ENCODE measurements around the gene HOXD10.

HOXD10 gene

DNA sequence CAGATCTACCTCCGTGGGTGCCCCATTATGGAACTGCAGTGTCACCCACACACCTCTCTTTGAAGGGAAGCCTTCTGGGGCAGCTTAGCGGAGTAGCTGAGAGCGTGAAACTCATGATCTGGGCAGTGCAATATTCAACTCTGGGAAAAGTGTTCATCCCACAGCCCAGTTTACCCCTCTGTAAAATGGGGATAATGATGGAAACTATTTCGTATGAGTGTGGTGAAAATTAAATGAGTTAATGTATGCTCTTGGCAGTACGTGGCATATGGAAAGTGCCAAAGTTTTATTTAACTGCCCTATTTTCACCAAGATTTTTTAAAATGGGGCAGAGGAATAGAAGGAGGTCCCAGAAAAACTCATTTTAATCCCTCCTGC lies 44.3 kb upstream of the HOXD10 start:
- Histone ChIP-seq H3K27me3 (ENCODE audit: insufficient read depth, poor library complexity, severe bottlenecking) (peaks cover 29% of the 10 kb centered on the region), H3K27ac (ENCODE audit: poor library complexity, severe bottlenecking) (no peak overlapping the region), H3K9me3 (ENCODE audit: severe bottlenecking) (no peaks in the 10 kb centered on the region), H3K4me1 (ENCODE audit: insufficient read depth, poor library complexity, severe bottlenecking) (no peaks in the 10 kb centered on the region), H3K4me3 (ENCODE audit: severe bottlenecking) (no peak overlapping the region), H3K36me3 (ENCODE audit: low read depth) (no peaks in the 10 kb centered on the region)
- ATAC-seq (ENCODE audit: low read depth) (no peak), DNase-seq (ENCODE audit: low spot score) (no peak)
- TF ChIP-seq, protein P1, sequence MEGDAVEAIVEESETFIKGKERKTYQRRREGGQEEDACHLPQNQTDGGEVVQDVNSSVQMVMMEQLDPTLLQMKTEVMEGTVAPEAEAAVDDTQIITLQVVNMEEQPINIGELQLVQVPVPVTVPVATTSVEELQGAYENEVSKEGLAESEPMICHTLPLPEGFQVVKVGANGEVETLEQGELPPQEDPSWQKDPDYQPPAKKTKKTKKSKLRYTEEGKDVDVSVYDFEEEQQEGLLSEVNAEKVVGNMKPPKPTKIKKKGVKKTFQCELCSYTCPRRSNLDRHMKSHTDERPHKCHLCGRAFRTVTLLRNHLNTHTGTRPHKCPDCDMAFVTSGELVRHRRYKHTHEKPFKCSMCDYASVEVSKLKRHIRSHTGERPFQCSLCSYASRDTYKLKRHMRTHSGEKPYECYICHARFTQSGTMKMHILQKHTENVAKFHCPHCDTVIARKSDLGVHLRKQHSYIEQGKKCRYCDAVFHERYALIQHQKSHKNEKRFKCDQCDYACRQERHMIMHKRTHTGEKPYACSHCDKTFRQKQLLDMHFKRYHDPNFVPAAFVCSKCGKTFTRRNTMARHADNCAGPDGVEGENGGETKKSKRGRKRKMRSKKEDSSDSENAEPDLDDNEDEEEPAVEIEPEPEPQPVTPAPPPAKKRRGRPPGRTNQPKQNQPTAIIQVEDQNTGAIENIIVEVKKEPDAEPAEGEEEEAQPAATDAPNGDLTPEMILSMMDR (IDR thresholded peaks at IDR 0.05; ENCODE audit: poor library complexity, severe bottlenecking): no peak

DNA sequence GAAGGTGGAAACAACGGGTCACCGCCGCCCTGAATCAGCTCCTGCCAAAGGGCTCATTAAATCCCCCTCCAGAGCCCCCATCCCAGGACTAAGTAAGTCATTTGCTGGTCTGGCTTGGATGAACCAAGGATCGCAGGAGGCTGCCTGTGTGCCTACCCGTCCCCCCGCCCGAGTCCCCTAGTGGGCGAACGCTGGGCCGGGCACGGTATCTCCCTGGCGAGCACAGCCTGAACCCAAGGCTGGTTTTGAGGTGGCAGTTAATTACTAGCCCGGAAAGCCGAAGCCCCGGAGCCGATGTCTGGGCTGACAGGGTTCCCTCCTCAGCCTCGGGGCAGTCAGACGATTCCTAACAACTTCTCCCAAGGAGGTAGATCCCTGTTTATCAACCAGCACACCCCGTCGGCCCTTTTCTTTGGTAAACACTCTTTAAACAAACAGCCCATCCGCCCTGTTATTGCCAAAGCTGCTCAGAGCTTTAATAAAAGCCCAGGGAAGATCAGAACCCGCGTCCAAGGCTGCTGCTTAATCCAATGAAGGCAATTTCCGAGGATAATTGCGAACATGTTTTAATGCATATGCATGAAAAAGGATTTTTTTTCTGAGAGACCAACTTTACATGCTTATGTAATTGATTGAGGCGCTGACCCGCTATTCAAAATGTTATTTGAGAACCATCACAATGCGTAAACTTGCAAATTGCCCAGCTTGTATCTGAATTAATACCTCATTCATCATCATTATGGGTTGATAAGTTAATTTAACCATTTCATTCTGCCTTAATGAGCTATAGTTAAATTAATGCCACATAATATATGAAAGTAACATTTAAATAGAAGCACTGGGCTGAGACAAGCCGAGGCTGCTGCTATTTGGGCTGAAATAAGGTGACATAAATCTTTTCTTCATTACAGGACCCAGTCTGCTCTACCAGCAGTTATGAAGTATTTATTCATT lies 43.4 kb upstream of the HOXD10 start:
- no peak for DNase-seq (ENCODE audit: low spot score)
- H3K27me3 ChIP-seq (ENCODE audit: insufficient read depth, poor library complexity, severe bottlenecking): peaks cover 39% of the 10 kb centered on the region

DNA sequence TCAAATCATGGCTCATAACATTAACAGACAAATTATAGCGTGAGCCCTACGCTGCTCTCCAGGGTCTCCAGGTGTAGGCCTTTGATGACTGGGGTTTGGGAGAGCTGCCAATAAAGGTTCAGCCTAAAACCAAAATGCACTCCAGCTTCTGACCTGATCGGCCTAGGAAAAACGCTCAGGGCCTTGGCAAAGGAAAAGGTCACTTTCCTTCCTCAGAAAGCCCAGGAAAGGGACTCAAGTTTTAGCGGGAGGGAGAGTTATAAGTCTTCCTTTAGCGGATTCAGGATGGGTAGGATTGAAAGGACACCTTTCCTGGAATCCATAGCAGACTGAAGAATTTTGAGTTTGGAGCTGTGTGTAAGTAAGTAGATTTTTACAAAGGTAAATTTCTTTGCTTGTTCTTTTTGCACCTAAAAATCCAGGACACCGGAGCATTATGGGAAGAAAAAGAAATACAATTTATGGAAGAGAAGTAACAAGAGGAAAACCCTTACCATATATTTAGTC lies 41.6 kb upstream of the HOXD10 start:
- no peak for ATAC-seq (ENCODE audit: low read depth)
- TF ChIP-seq, protein P1 (IDR thresholded peaks at IDR 0.05; ENCODE audit: poor library complexity, severe bottlenecking): no peak
- Histone ChIP-seq H3K36me3 (ENCODE audit: low read depth) (no peaks in the 10 kb centered on the region), H3K27ac (ENCODE audit: poor library complexity, severe bottlenecking) (no peak overlapping the region), H3K4me3 (ENCODE audit: severe bottlenecking) (no peak overlapping the region), H3K9me3 (ENCODE audit: severe bottlenecking) (no peaks in the 10 kb centered on the region), H3K4me1 (ENCODE audit: insufficient read depth, poor library complexity, severe bottlenecking) (no peaks in the 10 kb centered on the region), H3K27me3 (ENCODE audit: insufficient read depth, poor library complexity, severe bottlenecking) (peaks cover 56% of the 10 kb centered on the region)
- DNase-seq (ENCODE audit: low spot score): no peak

More for the DNA sequence above, 43.4 kb upstream of the HOXD10 start:
- no peak for ATAC-seq (ENCODE audit: low read depth)
- H3K4me3 ChIP-seq (ENCODE audit: severe bottlenecking): no peak overlapping the region
- TF ChIP-seq, protein P1 (IDR thresholded peaks at IDR 0.05; ENCODE audit: poor library complexity, severe bottlenecking): no peak
- H3K36me3 ChIP-seq (ENCODE audit: low read depth): no peaks in the 10 kb centered on the region
- H3K27ac ChIP-seq (ENCODE audit: poor library complexity, severe bottlenecking): no peak overlapping the region
- no peaks in the 10 kb centered on the region for H3K4me1 ChIP-seq (ENCODE audit: insufficient read depth, poor library complexity, severe bottlenecking)
- no peaks in the 10 kb centered on the region for H3K9me3 ChIP-seq (ENCODE audit: severe bottlenecking)

DNA sequence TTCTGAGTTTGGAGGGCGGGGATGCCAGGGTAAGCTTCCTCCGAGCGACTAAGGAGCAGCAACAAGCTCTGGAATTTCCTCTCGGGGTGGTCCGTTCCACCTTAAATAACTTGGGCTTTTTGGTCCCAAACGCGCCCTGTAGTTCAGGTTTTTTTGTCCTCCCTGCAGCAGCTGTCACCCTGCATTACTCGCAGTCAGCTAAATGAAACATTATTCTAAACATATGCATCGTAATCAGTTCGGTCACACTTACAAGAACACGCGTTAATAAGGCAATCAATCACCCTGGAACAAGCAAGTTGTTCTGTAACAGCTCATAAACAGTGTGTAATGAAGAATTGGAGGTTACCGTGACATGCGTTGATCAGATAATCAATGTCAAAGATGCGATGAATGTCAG lies 41.1 kb upstream of the HOXD10 start:
- Histone ChIP-seq H3K27ac (ENCODE audit: poor library complexity, severe bottlenecking) (no peak overlapping the region), H3K36me3 (ENCODE audit: low read depth) (no peaks in the 10 kb centered on the region), H3K27me3 (ENCODE audit: insufficient read depth, poor library complexity, severe bottlenecking) (peaks cover 57% of the 10 kb centered on the region), H3K9me3 (ENCODE audit: severe bottlenecking) (no peaks in the 10 kb centered on the region), H3K4me1 (ENCODE audit: insufficient read depth, poor library complexity, severe bottlenecking) (no peaks in the 10 kb centered on the region), H3K4me3 (ENCODE audit: severe bottlenecking) (no peak overlapping the region)
- no peak for DNase-seq (ENCODE audit: low spot score)
- TF ChIP-seq, protein P1 (IDR thresholded peaks at IDR 0.05; ENCODE audit: poor library complexity, severe bottlenecking): no peak
- no peak for ATAC-seq (ENCODE audit: low read depth)

DNA sequence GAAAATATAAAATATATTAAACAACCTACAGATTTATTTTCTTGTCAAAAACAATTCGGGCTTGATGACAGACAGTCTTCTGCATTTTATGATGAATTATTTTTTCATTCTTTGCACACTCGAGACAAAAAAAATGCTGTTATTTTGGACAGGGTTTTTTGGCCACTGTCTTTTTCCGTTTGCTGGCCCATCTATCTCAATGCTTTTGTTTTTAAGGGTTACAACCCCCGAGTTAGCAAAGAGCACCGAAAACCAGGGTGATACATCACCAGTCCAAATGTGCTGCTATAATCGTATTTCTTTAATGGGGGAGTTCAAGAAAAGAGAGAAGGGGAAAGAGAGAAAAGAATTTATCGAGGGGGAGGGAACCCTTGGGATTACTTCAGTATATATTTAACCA lies 40.5 kb upstream of the HOXD10 start:
- ATAC-seq (ENCODE audit: low read depth): no peak
- H3K36me3 ChIP-seq (ENCODE audit: low read depth): no peaks in the 10 kb centered on the region
- H3K27me3 ChIP-seq (ENCODE audit: insufficient read depth, poor library complexity, severe bottlenecking): peaks cover 63% of the 10 kb centered on the region
- H3K4me3 ChIP-seq (ENCODE audit: severe bottlenecking): no peak overlapping the region
- DNase-seq (ENCODE audit: low spot score): no peak
- H3K27ac ChIP-seq (ENCODE audit: poor library complexity, severe bottlenecking): no peak overlapping the region
- no peaks in the 10 kb centered on the region for H3K9me3 ChIP-seq (ENCODE audit: severe bottlenecking)
- H3K4me1 ChIP-seq (ENCODE audit: insufficient read depth, poor library complexity, severe bottlenecking): no peaks in the 10 kb centered on the region
- TF ChIP-seq, protein P1 (IDR thresholded peaks at IDR 0.05; ENCODE audit: poor library complexity, severe bottlenecking): no peak

Data from RWPE2 (cell line).